ENCODE measurements around the gene FNDC11. TPM values are rescaled to one million over a fixed set of nuclear protein-coding genes. Genes with fewer than 3 reads are reported as not detected.

Gene FNDC11
- total RNA-seq, 2 experiments from 2014 or later: 0.41 to 3.0 TPM

DNA sequence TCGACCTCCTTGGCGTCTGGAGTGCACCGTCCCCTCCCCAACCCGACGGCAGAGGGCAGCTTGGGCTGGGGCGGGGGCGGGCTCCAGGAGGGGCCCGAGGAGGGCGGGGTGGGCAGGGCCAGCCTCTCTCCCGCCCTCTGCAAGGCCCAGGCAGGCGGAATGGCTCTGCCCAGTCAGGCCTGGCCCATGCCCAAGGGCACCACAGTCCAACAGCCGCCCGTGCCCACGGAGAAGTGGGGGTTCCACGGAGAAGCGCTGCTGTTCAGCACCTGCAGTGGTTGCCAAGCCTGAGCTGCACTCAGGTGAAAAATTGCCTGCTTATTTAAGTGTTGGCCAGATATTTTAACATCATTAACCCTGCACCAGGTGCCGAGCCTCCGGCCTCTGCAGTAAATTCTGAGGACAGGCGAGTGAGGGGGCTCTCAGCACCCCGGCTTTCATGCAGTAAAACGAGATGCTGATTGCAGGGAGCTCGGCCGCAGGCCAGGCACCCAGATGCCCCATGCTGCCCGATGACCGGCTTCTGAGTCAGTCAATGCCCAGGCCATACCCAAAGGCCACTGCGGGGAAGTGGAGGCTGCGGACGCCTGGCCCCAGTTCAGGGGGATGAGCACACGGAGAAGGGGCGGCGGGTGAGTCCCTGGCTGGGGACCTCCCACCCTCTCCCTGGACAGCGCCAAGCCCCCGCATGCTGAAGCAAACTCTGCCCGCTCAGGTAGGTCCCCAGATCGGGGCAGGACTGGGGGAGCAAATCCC is 6.1 kb upstream of the FNDC11 start, which contains the start of gene SRMS:
SRMS (minus strand) TSS at position 25 of the 756 bp plus-strand sequence. CDS start 286 bp downstream, outside the sequence.
- TF ChIP-seq, protein P1, sequence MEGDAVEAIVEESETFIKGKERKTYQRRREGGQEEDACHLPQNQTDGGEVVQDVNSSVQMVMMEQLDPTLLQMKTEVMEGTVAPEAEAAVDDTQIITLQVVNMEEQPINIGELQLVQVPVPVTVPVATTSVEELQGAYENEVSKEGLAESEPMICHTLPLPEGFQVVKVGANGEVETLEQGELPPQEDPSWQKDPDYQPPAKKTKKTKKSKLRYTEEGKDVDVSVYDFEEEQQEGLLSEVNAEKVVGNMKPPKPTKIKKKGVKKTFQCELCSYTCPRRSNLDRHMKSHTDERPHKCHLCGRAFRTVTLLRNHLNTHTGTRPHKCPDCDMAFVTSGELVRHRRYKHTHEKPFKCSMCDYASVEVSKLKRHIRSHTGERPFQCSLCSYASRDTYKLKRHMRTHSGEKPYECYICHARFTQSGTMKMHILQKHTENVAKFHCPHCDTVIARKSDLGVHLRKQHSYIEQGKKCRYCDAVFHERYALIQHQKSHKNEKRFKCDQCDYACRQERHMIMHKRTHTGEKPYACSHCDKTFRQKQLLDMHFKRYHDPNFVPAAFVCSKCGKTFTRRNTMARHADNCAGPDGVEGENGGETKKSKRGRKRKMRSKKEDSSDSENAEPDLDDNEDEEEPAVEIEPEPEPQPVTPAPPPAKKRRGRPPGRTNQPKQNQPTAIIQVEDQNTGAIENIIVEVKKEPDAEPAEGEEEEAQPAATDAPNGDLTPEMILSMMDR (conservative IDR thresholded peaks at IDR 0.05; ENCODE audit: low read length): no peak
- TF ChIP-seq EZH2phosphoT487 (IDR thresholded peaks at IDR 0.05; ENCODE audit: borderline replicate concordance, low read depth, low read length): no peak
- Histone ChIP-seq H3K36me3 (ENCODE audit: insufficient read depth, low read length) (no peaks in the 10 kb centered on the region), H4K20me1 (ENCODE audit: insufficient read depth, low read length) (no peaks in the 10 kb centered on the region), H3K9me2 (ENCODE audit: insufficient read depth, low read length) (no peaks in the 10 kb centered on the region), H3K27ac (ENCODE audit: low read depth, low read length, poor library complexity, severe bottlenecking) (no peak within 1 kb of the TSS), H3K4me1 (ENCODE audit: insufficient read depth, low read length, poor library complexity, severe bottlenecking) (peaks cover 45% of the 10 kb centered on the region), H3K4me2 (ENCODE audit: low read length) (no peak within 1 kb of the TSS), H3K4me3 (ENCODE audit: low read depth, low read length, poor library complexity, severe bottlenecking) (no peak within 1 kb of the TSS), H3K9me3 (ENCODE audit: low read length) (no peaks in the 10 kb centered on the region), H2AFZ (ENCODE audit: low read length) (no peak within 1 kb of the TSS), H3K79me2 (ENCODE audit: insufficient read depth, low read depth, low read length) (no peaks in the 10 kb centered on the region)
- ChIA-PET CTCF (ENCODE audit: unreplicated experiment) (no interaction called here), POLR2A (no interaction called here)
- intact Hi-C loops (cut with micrococcal nuclease; ENCODE audit: unreplicated experiment): no loop called here
- BruUV-seq (replicated peaks): no TSS peak
- DNase-seq (ENCODE audit: low spot score): no peak

DNA sequence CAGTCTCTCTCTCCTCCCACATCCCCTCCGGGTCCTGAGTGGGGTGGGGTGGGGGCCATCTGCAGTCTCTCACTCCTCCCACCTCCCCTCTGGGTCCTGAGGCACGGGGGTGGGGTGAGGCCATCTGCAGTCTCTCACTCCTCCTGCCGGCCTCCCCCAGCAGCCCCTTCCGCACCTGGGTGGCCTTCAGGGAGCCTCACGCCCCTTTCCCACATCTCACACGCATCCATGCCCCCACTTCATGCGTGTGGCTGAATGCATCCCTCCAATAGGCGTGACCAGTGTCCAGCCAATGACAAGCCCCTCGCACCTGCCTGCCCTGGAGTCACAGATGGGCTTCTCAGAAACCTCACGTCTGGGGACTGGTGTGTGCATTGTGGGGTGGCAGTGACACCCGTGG is 5.4 kb upstream of the FNDC11 start:
- no peaks in the 10 kb centered on the region for H4K20me1 ChIP-seq (ENCODE audit: insufficient read depth, low read length)
- no peak for DNase-seq (ENCODE audit: low spot score)
- ChIA-PET CTCF (ENCODE audit: unreplicated experiment) (no interaction called here), POLR2A (no interaction called here)
- no peak overlapping the region for H3K27ac ChIP-seq (ENCODE audit: low read depth, low read length, poor library complexity, severe bottlenecking)
- intact Hi-C loops (cut with micrococcal nuclease; ENCODE audit: unreplicated experiment): no loop called here
- H3K4me3 ChIP-seq (ENCODE audit: low read depth, low read length, poor library complexity, severe bottlenecking): no peak overlapping the region
- H2AFZ ChIP-seq (ENCODE audit: low read length): no peak overlapping the region
- TF ChIP-seq EZH2phosphoT487 (IDR thresholded peaks at IDR 0.05; ENCODE audit: borderline replicate concordance, low read depth, low read length): no peak
- TF ChIP-seq, protein P1 (conservative IDR thresholded peaks at IDR 0.05; ENCODE audit: low read length): no peak
- no TSS peak for BruUV-seq (replicated peaks)
- H3K4me1 ChIP-seq (ENCODE audit: insufficient read depth, low read length, poor library complexity, severe bottlenecking): peaks cover 49% of the 10 kb centered on the region
- H3K36me3 ChIP-seq (ENCODE audit: insufficient read depth, low read length): no peaks in the 10 kb centered on the region
- H3K9me3 ChIP-seq (ENCODE audit: low read length): no peaks in the 10 kb centered on the region
- no peak overlapping the region for H3K4me2 ChIP-seq (ENCODE audit: low read length)
- no peaks in the 10 kb centered on the region for H3K9me2 ChIP-seq (ENCODE audit: insufficient read depth, low read length)
- no peaks in the 10 kb centered on the region for H3K79me2 ChIP-seq (ENCODE audit: insufficient read depth, low read depth, low read length)

DNA sequence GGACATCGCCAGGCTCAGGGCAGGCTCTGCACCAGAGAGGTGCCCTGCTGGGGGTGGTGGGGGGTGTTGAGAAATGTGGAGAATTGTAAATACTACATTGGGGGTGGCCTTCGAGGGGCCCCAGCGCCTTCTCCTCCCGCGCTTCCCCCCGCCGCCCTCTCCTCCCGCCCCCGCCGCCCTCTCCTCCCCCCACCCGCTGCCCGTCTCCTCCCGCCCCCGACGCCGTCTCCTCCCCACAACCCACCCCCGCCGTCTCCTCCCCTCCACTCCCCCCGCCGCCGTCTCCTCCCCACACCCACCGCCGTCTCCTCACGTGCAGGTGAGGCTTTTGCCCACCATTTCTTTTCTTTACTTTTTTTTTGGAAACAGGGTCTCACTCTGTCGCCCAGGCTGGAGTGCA is 4.9 kb upstream of the FNDC11 start:
- TF ChIP-seq, protein P1 (conservative IDR thresholded peaks at IDR 0.05; ENCODE audit: low read length): no peak
- no peak for TF ChIP-seq EZH2phosphoT487 (IDR thresholded peaks at IDR 0.05; ENCODE audit: borderline replicate concordance, low read depth, low read length)
- Histone ChIP-seq H3K36me3 (ENCODE audit: insufficient read depth, low read length) (no peaks in the 10 kb centered on the region), H3K4me1 (ENCODE audit: insufficient read depth, low read length, poor library complexity, severe bottlenecking) (peaks cover 54% of the 10 kb centered on the region), H3K4me3 (ENCODE audit: low read depth, low read length, poor library complexity, severe bottlenecking) (no peak overlapping the region), H3K9me2 (ENCODE audit: insufficient read depth, low read length) (no peaks in the 10 kb centered on the region), H3K27ac (ENCODE audit: low read depth, low read length, poor library complexity, severe bottlenecking) (no peak overlapping the region), H3K4me2 (ENCODE audit: low read length) (no peak overlapping the region), H3K9me3 (ENCODE audit: low read length) (no peaks in the 10 kb centered on the region), H3K79me2 (ENCODE audit: insufficient read depth, low read depth, low read length) (no peaks in the 10 kb centered on the region), H4K20me1 (ENCODE audit: insufficient read depth, low read length) (no peaks in the 10 kb centered on the region), H2AFZ (ENCODE audit: low read length) (no peak overlapping the region)
- ChIA-PET POLR2A (no interaction called here), CTCF (ENCODE audit: unreplicated experiment) (interaction anchor here (0.5 kb wide), 1 partner anchor 174 kb away, joined by 5 read pairs; no protein-coding TSS in a partner anchor)
- BruUV-seq (replicated peaks): no TSS peak
- no peak for DNase-seq (ENCODE audit: low spot score)
- intact Hi-C loops (cut with micrococcal nuclease; ENCODE audit: unreplicated experiment): no loop called here
